Measurements from ENCODE around the gene DLX2. TPM values are rescaled to one million over a fixed set of nuclear protein-coding genes. Genes with fewer than 3 reads are reported as not detected.
"Not testable (repeated sequence)": the region's sequence is repeated elsewhere in the genome, so short reads cannot be mapped to it uniquely, and the experiment has no call there.

Gene DLX2
- not detected for total RNA-seq

DNA sequence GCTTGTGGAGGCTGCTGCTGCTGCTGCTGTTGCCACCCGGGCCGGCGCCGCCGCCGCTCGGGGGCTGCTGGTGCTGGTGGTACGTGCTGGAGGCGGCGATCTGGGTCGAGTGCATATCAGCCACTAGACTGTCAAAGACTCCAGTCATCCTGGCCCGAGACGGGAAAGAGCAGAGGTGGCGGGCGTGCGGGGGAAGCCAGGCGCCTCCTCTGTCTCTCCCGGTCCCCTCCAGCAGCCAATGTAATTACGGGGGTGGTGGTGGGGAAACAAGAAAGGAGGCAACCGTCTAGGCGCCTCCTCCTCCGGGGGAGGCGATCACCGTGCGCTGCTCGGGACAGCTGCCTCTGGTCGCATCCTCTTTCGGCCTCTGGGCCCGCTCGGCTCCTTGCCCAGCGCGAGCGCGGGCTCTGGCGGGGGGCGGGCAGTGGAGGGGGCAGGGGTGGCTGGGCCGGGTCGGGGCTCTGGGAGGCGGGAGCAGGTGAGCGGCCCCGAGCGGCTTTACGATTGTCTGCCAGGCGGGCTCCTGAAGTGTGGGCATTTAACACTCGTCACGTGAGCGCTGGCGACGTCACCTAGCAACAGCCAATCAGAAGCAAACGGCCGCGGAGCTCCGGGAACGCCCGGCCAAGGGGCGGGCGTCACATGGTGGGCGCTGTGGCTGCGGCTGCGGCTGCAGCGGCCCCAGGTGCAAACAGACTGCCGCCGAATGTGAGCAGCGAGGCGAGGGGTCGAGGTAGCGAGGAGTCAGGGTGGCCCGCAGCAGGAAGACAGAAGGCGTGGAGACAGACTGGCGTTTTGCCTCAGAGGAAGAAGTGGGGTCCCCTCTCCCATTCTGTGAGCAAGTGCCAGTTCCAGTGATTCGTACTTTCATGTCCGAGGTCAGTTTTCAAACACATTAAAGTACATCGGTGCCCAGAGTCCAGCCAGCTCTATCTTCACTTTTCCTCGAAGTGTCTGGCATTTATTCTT is at the start of gene DLX2:
Gene DLX2, minus strand, starts transcription at position 510 of the 969 bp plus-strand sequence. Its CDS starts 362 bp downstream, at position 148.
- ATAC-seq = peak; percentile 66
- TF ChIP-seq, protein P1, sequence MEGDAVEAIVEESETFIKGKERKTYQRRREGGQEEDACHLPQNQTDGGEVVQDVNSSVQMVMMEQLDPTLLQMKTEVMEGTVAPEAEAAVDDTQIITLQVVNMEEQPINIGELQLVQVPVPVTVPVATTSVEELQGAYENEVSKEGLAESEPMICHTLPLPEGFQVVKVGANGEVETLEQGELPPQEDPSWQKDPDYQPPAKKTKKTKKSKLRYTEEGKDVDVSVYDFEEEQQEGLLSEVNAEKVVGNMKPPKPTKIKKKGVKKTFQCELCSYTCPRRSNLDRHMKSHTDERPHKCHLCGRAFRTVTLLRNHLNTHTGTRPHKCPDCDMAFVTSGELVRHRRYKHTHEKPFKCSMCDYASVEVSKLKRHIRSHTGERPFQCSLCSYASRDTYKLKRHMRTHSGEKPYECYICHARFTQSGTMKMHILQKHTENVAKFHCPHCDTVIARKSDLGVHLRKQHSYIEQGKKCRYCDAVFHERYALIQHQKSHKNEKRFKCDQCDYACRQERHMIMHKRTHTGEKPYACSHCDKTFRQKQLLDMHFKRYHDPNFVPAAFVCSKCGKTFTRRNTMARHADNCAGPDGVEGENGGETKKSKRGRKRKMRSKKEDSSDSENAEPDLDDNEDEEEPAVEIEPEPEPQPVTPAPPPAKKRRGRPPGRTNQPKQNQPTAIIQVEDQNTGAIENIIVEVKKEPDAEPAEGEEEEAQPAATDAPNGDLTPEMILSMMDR (IDR thresholded peaks at IDR 0.05) = no peak
- TF ChIP-seq POLR2A (IDR thresholded peaks at IDR 0.05) = no peak
- intact Hi-C loops (cut with DNase I) = loop anchor here (10.0 kb wide), 1 partner anchor 288 kb away; no protein-coding TSS in a partner anchor

DNA sequence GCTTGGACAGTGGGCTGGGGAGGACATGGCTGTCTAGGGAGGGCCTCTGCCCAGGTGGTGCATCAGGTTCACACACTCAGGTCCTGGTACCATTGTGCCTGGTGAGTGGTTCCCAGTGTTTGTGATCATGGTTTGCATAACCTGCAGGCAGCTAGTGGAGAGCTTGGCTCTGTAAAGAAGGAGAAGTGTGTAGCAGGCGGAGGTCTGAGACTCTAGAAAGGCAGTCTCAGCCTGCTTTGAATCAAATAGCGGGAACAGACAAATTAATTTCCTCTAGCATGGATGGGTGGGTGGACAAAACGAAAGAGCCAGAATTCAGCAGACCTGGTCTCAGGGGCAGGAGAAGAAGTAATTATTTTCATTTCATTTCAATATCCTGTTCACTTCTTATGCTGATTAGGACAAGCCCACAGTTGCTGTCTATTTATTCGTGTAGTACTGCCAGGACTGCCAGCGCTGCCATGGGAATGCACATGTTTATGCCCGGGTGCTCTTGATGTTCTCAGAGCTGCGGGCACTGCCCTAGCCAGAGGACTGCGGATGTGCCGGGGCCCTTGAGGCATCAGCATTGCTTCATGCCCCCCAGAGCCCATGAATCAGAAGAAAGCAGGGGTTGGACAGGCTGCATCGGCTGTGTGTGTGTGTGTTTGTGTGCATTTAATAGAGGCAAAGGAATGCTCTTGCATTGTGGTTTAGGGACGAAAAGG is 45.4 kb upstream of the DLX2 start:
- no peak for DNase-seq
- no peaks in the 10 kb centered on the region for H3K9me3 ChIP-seq
- 76 to 80% methylated on average over 8 to 11 of the region's 11 CpGs for WGBS, 2 donors
- TF ChIP-seq, protein P1 (IDR thresholded peaks at IDR 0.05) = no peak
- no peak for TF ChIP-seq POLR2A (IDR thresholded peaks at IDR 0.05)
- H3K27ac ChIP-seq = no peak overlapping the region
- no peak for ATAC-seq
- H3K27me3 ChIP-seq = no peaks in the 10 kb centered on the region
- no peaks in the 10 kb centered on the region for H3K4me1 ChIP-seq
- intact Hi-C loops (cut with DNase I) = no loop called here
- H3K36me3 ChIP-seq (replicated peaks in 1 of 2; ENCODE audit: insufficient read depth in 1 of 2, low read depth in 2 of 2) = no peaks in the 10 kb centered on the region
- no peak overlapping the region for H3K4me3 ChIP-seq

More for the DNA sequence above, at the start of gene DLX2:
- H3K4me1 ChIP-seq = peaks cover 59% of the 10 kb centered on the region
- H3K27me3 ChIP-seq = peaks cover 13 to 89% of the 10 kb centered on the region in 2 donors
- H3K27ac ChIP-seq = no peak within 1 kb of the TSS
- peak; percentile 73 to 85 (median 80) for DNase-seq
- no peaks in the 10 kb centered on the region for H3K36me3 ChIP-seq (replicated peaks in 1 of 2; ENCODE audit: insufficient read depth in 1 of 2, low read depth in 2 of 2)
- 1 to 2% methylated on average over 42 to 73 of the region's 74 CpGs for WGBS, 2 donors
- H3K4me3 ChIP-seq = peak within 1 kb of the TSS in 1 of 2 donors; percentile 17
- H3K9me3 ChIP-seq = no peaks in the 10 kb centered on the region

DNA sequence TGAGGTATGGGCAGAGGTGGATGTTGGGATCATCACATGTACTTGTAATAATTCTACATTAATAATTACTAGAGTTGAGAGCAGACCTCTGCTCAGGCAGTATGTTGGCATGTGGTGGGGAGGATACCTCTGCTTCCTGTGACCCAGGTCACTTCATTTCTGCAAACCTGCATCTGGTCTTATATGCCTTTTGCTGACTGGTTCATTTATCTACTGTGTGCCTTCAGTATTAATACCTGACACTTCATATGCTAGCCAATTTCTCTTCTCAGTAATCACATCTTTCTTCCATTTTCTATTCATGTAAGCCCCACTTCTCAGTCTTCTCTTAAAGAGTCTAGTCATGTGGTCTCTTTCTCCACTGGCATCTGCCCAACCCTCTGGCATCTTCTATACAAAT is 41.1 kb upstream of the DLX2 start:
- intact Hi-C loops (cut with DNase I) = no loop called here
- DNase-seq = no peak
- no peak overlapping the region for H3K27ac ChIP-seq
- no peak for ATAC-seq
- no peaks in the 10 kb centered on the region for H3K9me3 ChIP-seq
- TF ChIP-seq, protein P1 (IDR thresholded peaks at IDR 0.05) = no peak
- TF ChIP-seq POLR2A (IDR thresholded peaks at IDR 0.05) = no peak
- no peaks in the 10 kb centered on the region for H3K4me1 ChIP-seq
- H3K36me3 ChIP-seq (replicated peaks in 1 of 2; ENCODE audit: insufficient read depth in 1 of 2, low read depth in 2 of 2) = no peaks in the 10 kb centered on the region
- no peaks in the 10 kb centered on the region for H3K27me3 ChIP-seq
- H3K4me3 ChIP-seq = no peak overlapping the region

DNA sequence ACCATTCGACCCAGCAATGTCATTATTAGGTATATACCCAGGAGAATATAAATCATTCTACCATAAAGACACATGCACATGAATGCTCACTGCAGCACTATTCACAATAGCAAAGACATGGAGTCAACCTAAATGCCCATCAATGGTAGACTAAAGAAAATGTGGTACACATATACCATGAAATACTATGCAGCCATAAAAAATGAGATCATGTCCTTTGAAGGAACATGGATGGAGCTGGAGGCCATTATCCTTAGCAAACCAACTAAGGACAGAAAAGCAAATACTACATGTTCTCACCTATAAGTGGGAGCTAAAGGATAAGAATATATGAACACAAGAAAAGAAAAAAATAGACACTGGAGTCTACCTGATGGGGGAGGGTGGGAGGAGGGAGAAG is 36.0 kb upstream of the DLX2 start:
- WGBS, 2 donors = 32 to 59% methylated on average over 1 of the region's 1 CpG
- intact Hi-C loops (cut with DNase I); ATAC-seq: not testable (repeated sequence)

DNA sequence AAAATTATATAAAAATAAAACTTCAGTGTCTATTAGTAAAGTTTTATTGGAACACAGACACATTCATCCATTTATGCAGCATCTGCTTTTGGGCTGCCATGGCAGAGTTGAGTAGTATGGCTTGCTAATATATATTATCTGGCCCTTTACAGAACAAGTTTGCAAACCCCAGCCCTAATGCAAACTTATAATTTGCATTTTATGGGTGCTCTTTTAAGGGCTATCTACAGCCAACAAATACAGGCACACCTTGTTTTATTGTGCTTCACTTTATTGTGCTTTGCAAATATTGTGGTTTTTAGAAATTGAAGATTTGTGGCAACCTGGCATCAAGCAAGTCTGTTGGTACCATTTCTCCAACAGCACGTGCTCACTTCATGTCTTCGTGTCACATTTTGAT is 35.2 kb upstream of the DLX2 start:
- Histone ChIP-seq H3K27ac (no peak overlapping the region), H3K36me3 (replicated peaks in 1 of 2; ENCODE audit: insufficient read depth in 1 of 2, low read depth in 2 of 2) (no peaks in the 10 kb centered on the region), H3K27me3 (no peaks in the 10 kb centered on the region), H3K4me1 (no peaks in the 10 kb centered on the region), H3K9me3 (no peaks in the 10 kb centered on the region), H3K4me3 (no peak overlapping the region)
- intact Hi-C loops (cut with DNase I) = no loop called here
- DNase-seq (no peak), ATAC-seq (no peak)
- TF ChIP-seq, protein P1 (IDR thresholded peaks at IDR 0.05) = no peak
- no peak for TF ChIP-seq POLR2A (IDR thresholded peaks at IDR 0.05)
- 64 to 76% methylated on average over 2 of the region's 2 CpGs for WGBS, 2 donors

More for the DNA sequence above, 36.0 kb upstream of the DLX2 start:
- H3K4me1 ChIP-seq; H3K36me3 ChIP-seq (replicated peaks in 1 of 2; ENCODE audit: insufficient read depth in 1 of 2, low read depth in 2 of 2); DNase-seq; H3K4me3 ChIP-seq; H3K9me3 ChIP-seq; H3K27me3 ChIP-seq; H3K27ac ChIP-seq: not testable (repeated sequence)
